Measurements from ENCODE around the gene NPBWR2. TPM values are rescaled to one million over a fixed set of nuclear protein-coding genes. Genes with fewer than 3 reads are reported as not detected.

NPBWR2 gene
- polyA plus RNA-seq, 1 donor: not detected

GRCh38 chr20:64083804-64084684, 23.3 kb downstream of the NPBWR2 start, which contains the start of gene LKAAEAR1:
Gene LKAAEAR1, minus strand, starts transcription at chr20:64084398. Its CDS starts 179 bp downstream, at chr20:64084219.
- no peak for DNase-seq

- DNase-seq: peak; percentile 81
These were observed 24.0 kb downstream of the NPBWR2 start for GRCh38 chr20:64083378-64083803.

- no peak for DNase-seq
These were observed 24.5 kb downstream of the NPBWR2 start for GRCh38 chr20:64082820-64083377.

GRCh38 chr20:64082126-64082731, 25.1 kb downstream of the NPBWR2 start:
- DNase-seq: no peak

GRCh38 chr20:64081624-64081964, 25.8 kb downstream of the NPBWR2 start:
- DNase-seq: no peak

- no peak for DNase-seq
These were observed 26.3 kb downstream of the NPBWR2 start for GRCh38 chr20:64080813-64081623.

- no peak for DNase-seq
These were observed 27.2 kb downstream of the NPBWR2 start, which contains the start of gene OPRL1 for GRCh38 chr20:64080013-64080812. Gene OPRL1, plus strand, starts transcription at chr20:64080082. Its CDS starts 12,639 bp downstream, at chr20:64092721.

- DNase-seq: peak; percentile 86
These were observed 27.9 kb downstream of the NPBWR2 start, which contains the start of gene RGS19 for GRCh38 chr20:64079273-64080012. Gene RGS19, minus strand, starts transcription at chr20:64079518. Its CDS starts 2,632 bp downstream, at chr20:64076886.

GRCh38 chr20:64078934-64079272, 28.5 kb downstream of the NPBWR2 start:
- no peak for DNase-seq

- DNase-seq: no peak
These were observed 29.4 kb downstream of the NPBWR2 start for GRCh38 chr20:64077876-64078551.

GRCh38 chr20:64077541-64077875, 29.9 kb downstream of the NPBWR2 start:
- no peak for DNase-seq

GRCh38 chr20:64077094-64077493, 30.3 kb downstream of the NPBWR2 start:
- no peak for DNase-seq

GRCh38 chr20:64076061-64076997, 31.0 kb downstream of the NPBWR2 start:
- DNase-seq: no peak

GRCh38 chr20:64075556-64075955, 31.8 kb downstream of the NPBWR2 start:
- DNase-seq: no peak

- DNase-seq: no peak
These were observed 32.4 kb downstream of the NPBWR2 start for GRCh38 chr20:64074963-64075362.

GRCh38 chr20:64074184-64074789, 33.1 kb downstream of the NPBWR2 start:
- no peak for DNase-seq

- DNase-seq: no peak
These were observed 33.7 kb downstream of the NPBWR2 start for GRCh38 chr20:64073476-64074183.

GRCh38 chr20:64072498-64073063, 34.8 kb downstream of the NPBWR2 start:
- DNase-seq: no peak
